SK-N-SH treated with all-trans-retinoic acid at 6 μM for 48 hours (cell line): ENCODE data around the gene ZFHX2.
A peak's percentile ranks its signal among the peaks of the same experiment; 100 is the strongest.

Source experiments
- ATAC-seq: fragments of 200-7000 bp; cut with Tn5 transposase; 3 replicates; pipeline ENCODE4 v1.9.1; 2020; ENCODE audit warnings: mild to moderate bottlenecking, moderate library complexity
- BACH2 ChIP-seq: fragments of 250-450 bp; sonication (Bioruptor Pico); IDR thresholded peaks from 2 replicates; pipeline ENCODE4 v1.9.0; 2021; ENCODE audit warnings: mild to moderate bottlenecking, borderline replicate concordance
- CREB5 ChIP-seq: fragments of 250-450 bp; sonication (Bioruptor Pico); IDR thresholded peaks from 2 replicates; pipeline ENCODE4 v1.5.1; 2020; ENCODE audit warnings: low read depth, mild to moderate bottlenecking, moderate library complexity
- CSDC2 ChIP-seq: fragments of 250-450 bp; sonication (Bioruptor Pico); IDR thresholded peaks from 2 replicates; pipeline ENCODE4 v1.5.0; 2020; ENCODE audit warnings: mild to moderate bottlenecking, moderate library complexity
- ESRRG ChIP-seq: fragments of 250-450 bp; sonication (Bioruptor Pico); IDR thresholded peaks from 2 replicates; pipeline ENCODE4 v1.6.1; 2021; ENCODE audit warnings: mild to moderate bottlenecking
- GLIS3 ChIP-seq: fragments of 250-450 bp; sonication (Bioruptor Pico); IDR thresholded peaks from 2 replicates; pipeline ENCODE4 v1.5.0; 2020; ENCODE audit warnings: mild to moderate bottlenecking, moderate library complexity
- ISL1 ChIP-seq: fragments of 250-450 bp; sonication (Bioruptor Pico); IDR thresholded peaks from 2 replicates; pipeline ENCODE4 v2.1.2; 2022; ENCODE audit warnings: mild to moderate bottlenecking, moderate library complexity
- OSR1 ChIP-seq: fragments of 250-450 bp; sonication (Bioruptor Pico); IDR thresholded peaks from 2 replicates; pipeline ENCODE4 v1.8.0; 2022; ENCODE audit warnings: moderate library complexity, mild to moderate bottlenecking, inconsistent platforms
- POU6F1 ChIP-seq: fragments of 250-450 bp; sonication (Bioruptor Pico); IDR thresholded peaks from 2 replicates; pipeline ENCODE4 v1.8.0; 2021; ENCODE audit warnings: low read depth, mild to moderate bottlenecking, moderate library complexity, borderline replicate concordance
- PPARA ChIP-seq: fragments of 250-450 bp; sonication (Bioruptor Pico); IDR thresholded peaks from 2 replicates; pipeline ENCODE4 v1.5.0; 2020; ENCODE audit warnings: mild to moderate bottlenecking, borderline replicate concordance
- RARB ChIP-seq: fragments of 250-450 bp; sonication (Bioruptor Pico); IDR thresholded peaks from 2 replicates; pipeline ENCODE4 v1.8.0; 2021; ENCODE audit warnings: mild to moderate bottlenecking, moderate library complexity
- SNAI2 ChIP-seq: fragments of 250-450 bp; sonication (Bioruptor Pico); IDR thresholded peaks from 2 replicates; pipeline ENCODE4 v1.5.0; 2020; ENCODE audit warnings: mild to moderate bottlenecking, moderate library complexity
- TCF4 ChIP-seq: fragments of 250-450 bp; sonication (Bioruptor Pico); IDR thresholded peaks from 2 replicates; pipeline ENCODE4 v1.8.0; 2021; ENCODE audit warnings: mild to moderate bottlenecking, moderate library complexity, borderline replicate concordance
- TOX ChIP-seq: fragments of 250-450 bp; sonication (Bioruptor Pico); IDR thresholded peaks from 2 replicates; pipeline ENCODE4 v1.8.0; 2021; ENCODE audit warnings: mild to moderate bottlenecking, moderate library complexity, borderline replicate concordance
- ZC3H10 ChIP-seq: fragments of 250-450 bp; sonication (Bioruptor Pico); IDR thresholded peaks from 2 replicates; pipeline ENCODE4 v1.5.1; 2021; ENCODE audit warnings: mild to moderate bottlenecking, moderate library complexity
- ZFP3 ChIP-seq: fragments of 250-450 bp; sonication (Bioruptor Pico); IDR thresholded peaks from 2 replicates; pipeline ENCODE4 v1.5.0; 2020; ENCODE audit warnings: mild to moderate bottlenecking, moderate library complexity
- ZNF565 ChIP-seq: fragments of 450-650 bp; formaldehyde crosslinking; conservative IDR thresholded peaks from 2 replicates; pipeline ENCODE4 v1.5.0; 2020; ENCODE audit warnings: low read depth, mild to moderate bottlenecking, moderate library complexity
- ZNF8 ChIP-seq: fragments of 450-650 bp; formaldehyde crosslinking; IDR thresholded peaks from 2 replicates; pipeline ENCODE4 v1.5.0; 2020; ENCODE audit warnings: mild to moderate bottlenecking, moderate library complexity
- TF ChIP-seq, protein P1 (sequence below): fragments of 250-450 bp; sonication (Bioruptor Pico); IDR thresholded peaks from 2 replicates; pipeline ENCODE4 v1.5.1; 2021; ENCODE audit warnings: mild to moderate bottlenecking, moderate library complexity
- TF ChIP-seq, protein P2 (sequence below): fragments of 250-450 bp; sonication (Bioruptor Pico); IDR thresholded peaks from 2 replicates; pipeline ENCODE4 v1.5.0; 2020; ENCODE audit warnings: mild to moderate bottlenecking, moderate library complexity
- TF ChIP-seq, protein P3 (sequence below): fragments of 250-450 bp; sonication (Bioruptor Pico); IDR thresholded peaks from 2 replicates; pipeline ENCODE4 v1.8.0; 2020; ENCODE audit warnings: mild to moderate bottlenecking, moderate library complexity, borderline replicate concordance

ZFHX2 gene

DNA sequence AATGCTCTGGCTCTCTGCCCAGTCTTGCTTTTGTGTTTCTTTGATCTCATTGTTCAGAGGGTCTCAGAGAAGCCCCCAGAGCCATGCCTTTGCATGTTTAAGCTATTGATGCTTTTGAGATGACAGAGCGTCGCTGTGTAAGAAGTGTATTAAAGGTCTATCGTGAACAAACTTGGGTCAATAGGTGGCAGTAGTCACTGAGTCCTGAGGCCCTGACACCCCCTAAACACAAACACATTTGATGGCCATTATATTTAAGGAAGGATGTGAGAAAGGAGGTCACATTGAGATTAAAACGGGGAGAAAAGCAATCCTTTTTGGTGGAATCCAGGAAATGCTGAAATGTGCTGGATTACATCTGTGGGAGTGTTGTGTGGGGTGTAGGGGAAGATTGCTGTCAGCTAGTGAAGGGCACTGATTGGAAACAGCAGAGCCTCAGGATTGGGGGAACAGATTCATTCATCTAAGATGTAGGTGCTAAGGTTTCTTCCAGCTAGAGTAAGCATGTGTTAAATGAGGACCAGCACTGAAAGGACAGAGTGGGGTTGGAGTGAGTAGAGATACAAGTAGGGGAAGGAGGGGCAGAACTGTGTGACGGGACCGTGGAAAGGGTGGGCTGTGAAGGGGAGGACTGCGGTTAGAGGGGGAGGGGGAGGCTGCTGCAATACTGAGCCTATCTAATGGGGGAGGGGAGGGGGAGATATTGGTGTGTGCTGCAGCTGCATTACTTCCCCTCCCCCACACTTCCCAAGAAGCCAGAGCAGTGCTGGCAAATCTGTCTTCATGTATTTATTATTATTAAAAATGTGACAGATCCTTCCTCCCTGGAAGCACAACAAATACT lies 69.4 kb downstream of the ZFHX2 start:
- no peak for ATAC-seq
- no peak for TF ChIP-seq CREB5 (CRISPR knock-in tag)
- no peak for TF ChIP-seq BACH2 (CRISPR knock-in tag)
- TF ChIP-seq, protein P1, sequence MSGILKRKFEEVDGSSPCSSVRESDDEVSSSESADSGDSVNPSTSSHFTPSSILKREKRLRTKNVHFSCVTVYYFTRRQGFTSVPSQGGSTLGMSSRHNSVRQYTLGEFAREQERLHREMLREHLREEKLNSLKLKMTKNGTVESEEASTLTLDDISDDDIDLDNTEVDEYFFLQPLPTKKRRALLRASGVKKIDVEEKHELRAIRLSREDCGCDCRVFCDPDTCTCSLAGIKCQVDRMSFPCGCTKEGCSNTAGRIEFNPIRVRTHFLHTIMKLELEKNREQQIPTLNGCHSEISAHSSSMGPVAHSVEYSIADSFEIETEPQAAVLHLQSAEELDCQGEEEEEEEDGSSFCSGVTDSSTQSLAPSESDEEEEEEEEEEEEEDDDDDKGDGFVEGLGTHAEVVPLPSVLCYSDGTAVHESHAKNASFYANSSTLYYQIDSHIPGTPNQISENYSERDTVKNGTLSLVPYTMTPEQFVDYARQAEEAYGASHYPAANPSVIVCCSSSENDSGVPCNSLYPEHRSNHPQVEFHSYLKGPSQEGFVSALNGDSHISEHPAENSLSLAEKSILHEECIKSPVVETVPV (CRISPR knock-in tag) = no peak
- TF ChIP-seq PPARA = no peak
- TF ChIP-seq, all 23 proteins: peak for 0

GRCh38 chr14:23481362-23481970 lies 70.1 kb downstream of the ZFHX2 start:
- ATAC-seq = peak; percentile 25; the same call in 1 of the 3 replicates
- no peak for TF ChIP-seq PPARA
- no peak for TF ChIP-seq ISL1 (CRISPR knock-in tag)
- TF ChIP-seq ZNF8 (CRISPR knock-in tag) = no peak
- no peak for TF ChIP-seq GLIS3
- TF ChIP-seq TCF4 = no peak
- TF ChIP-seq, protein P2, sequence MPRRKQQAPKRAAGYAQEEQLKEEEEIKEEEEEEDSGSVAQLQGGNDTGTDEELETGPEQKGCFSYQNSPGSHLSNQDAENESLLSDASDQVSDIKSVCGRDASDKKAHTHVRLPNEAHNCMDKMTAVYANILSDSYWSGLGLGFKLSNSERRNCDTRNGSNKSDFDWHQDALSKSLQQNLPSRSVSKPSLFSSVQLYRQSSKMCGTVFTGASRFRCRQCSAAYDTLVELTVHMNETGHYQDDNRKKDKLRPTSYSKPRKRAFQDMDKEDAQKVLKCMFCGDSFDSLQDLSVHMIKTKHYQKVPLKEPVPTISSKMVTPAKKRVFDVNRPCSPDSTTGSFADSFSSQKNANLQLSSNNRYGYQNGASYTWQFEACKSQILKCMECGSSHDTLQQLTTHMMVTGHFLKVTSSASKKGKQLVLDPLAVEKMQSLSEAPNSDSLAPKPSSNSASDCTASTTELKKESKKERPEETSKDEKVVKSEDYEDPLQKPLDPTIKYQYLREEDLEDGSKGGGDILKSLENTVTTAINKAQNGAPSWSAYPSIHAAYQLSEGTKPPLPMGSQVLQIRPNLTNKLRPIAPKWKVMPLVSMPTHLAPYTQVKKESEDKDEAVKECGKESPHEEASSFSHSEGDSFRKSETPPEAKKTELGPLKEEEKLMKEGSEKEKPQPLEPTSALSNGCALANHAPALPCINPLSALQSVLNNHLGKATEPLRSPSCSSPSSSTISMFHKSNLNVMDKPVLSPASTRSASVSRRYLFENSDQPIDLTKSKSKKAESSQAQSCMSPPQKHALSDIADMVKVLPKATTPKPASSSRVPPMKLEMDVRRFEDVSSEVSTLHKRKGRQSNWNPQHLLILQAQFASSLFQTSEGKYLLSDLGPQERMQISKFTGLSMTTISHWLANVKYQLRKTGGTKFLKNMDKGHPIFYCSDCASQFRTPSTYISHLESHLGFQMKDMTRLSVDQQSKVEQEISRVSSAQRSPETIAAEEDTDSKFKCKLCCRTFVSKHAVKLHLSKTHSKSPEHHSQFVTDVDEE (CRISPR knock-in tag) = no peak
- no peak for TF ChIP-seq SNAI2 (CRISPR knock-in tag)
- TF ChIP-seq ZFP3 (CRISPR knock-in tag) = no peak
- no peak for TF ChIP-seq CREB5 (CRISPR knock-in tag)
- TF ChIP-seq CSDC2 (CRISPR knock-in tag) = no peak
- TF ChIP-seq, protein P3, sequence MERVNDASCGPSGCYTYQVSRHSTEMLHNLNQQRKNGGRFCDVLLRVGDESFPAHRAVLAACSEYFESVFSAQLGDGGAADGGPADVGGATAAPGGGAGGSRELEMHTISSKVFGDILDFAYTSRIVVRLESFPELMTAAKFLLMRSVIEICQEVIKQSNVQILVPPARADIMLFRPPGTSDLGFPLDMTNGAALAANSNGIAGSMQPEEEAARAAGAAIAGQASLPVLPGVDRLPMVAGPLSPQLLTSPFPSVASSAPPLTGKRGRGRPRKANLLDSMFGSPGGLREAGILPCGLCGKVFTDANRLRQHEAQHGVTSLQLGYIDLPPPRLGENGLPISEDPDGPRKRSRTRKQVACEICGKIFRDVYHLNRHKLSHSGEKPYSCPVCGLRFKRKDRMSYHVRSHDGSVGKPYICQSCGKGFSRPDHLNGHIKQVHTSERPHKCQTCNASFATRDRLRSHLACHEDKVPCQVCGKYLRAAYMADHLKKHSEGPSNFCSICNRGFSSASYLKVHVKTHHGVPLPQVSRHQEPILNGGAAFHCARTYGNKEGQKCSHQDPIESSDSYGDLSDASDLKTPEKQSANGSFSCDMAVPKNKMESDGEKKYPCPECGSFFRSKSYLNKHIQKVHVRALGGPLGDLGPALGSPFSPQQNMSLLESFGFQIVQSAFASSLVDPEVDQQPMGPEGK (CRISPR knock-in tag) = no peak
- TF ChIP-seq OSR1 (CRISPR knock-in tag) = no peak
- no peak for TF ChIP-seq POU6F1 (CRISPR knock-in tag)
- TF ChIP-seq RARB = no peak
- TF ChIP-seq, all 23 proteins: peak for 0

GRCh38 chr14:23478109-23478759 lies 73.3 kb downstream of the ZFHX2 start:
- ATAC-seq = peak; percentile 73
- TF ChIP-seq ESRRG (CRISPR knock-in tag) (no peak), CREB5 (CRISPR knock-in tag) (no peak), ZNF565 (no peak), ZC3H10 (CRISPR knock-in tag) (no peak), TOX (CRISPR knock-in tag) (no peak)
- TF ChIP-seq, protein P1 (CRISPR knock-in tag) = no peak
- TF ChIP-seq, protein P3 (CRISPR knock-in tag) = no peak
- TF ChIP-seq, all 23 proteins: peak for 0
